IPS DF 6.9 (cell line): ENCODE measurements around the gene C8G.

Experiments used
- DNase-seq: peaks from one replicate; pipeline ENCODE4 v3.0.0-alpha.2; 2013; ENCODE audit warnings: low read depth, low spot score
- H3K27ac ChIP-seq: one replicate; pipeline ENCODE4 v1.5.1; 2013; ENCODE audit warnings: low read length, control low read depth
- H3K27me3 ChIP-seq: 2 replicates; pipeline ENCODE4 v1.6.1; 2013; ENCODE audit warnings: mild to moderate bottlenecking, low read length; ENCODE audit not compliant: control insufficient read depth, insufficient read depth
- H3K36me3 ChIP-seq: 2 replicates; pipeline ENCODE4 v1.6.1; 2013; ENCODE audit warnings: low read length; ENCODE audit not compliant: control insufficient read depth, insufficient read depth
- H3K4me1 ChIP-seq: 2 replicates; pipeline ENCODE4 v1.6.1; 2013; ENCODE audit warnings: low read length; ENCODE audit not compliant: control insufficient read depth, insufficient read depth
- H3K4me3 ChIP-seq: 2 replicates; pipeline ENCODE4 v1.5.1; 2013; ENCODE audit warnings: mild to moderate bottlenecking, low read length
- H3K9me3 ChIP-seq: 2 replicates; pipeline ENCODE4 v1.6.1; 2013; ENCODE audit warnings: low read length, inconsistent platforms; ENCODE audit not compliant: control insufficient read depth, insufficient read depth
- WGBS: extraction: QIAGEN DNeasy Blood & Tissue Kit; methylation state at CpG from one replicate; pipeline ENCODE4 v1.1.7; 2013; ENCODE audit warnings: mixed read lengths, missing lambda C conversion rate; ENCODE audit not compliant: insufficient read length, insufficient coverage; 5-methylcytosine and 5-hydroxymethylcytosine counted together

C8G gene

DNA sequence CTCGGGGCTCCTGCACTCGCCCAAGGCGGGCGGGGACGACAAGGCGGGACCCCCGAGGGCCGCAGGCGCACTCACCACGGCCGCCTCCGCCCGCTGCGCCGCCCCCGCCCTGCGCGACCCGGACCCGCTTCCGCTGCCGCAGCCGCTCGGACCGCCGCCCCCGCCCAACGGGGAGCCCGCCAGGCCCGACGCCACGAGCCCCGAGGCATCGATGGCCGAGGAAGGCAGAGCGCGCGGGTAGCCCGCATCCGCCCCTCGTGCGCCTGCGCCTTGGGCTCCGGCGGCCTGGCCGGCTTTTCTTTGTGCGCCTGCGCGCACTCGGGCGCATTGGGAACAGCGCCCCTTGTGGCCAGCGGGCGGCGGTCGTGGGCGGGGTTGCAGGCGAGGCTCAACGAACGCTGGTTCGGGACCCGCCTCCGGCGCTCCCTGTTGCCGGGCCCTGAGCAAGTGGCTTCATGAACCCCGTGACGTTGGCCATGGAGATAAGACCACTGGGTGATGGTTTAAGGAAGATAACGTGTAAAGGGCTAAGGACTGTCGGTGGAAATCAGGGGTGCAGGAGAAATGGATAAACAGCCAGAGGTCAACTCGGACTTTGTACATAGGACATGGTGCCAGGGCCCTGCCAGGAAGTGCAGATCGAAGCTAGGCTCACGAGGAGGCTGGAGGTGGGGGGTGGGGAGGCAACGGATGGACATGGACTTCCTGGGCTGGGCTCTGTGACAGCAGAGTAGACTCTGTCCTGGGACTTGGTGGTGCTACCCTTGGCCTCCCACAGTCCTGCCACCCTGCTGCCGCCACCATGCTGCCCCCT is at the start of gene C8G, which contains the start of gene FBXW5:
TSS of gene C8G (plus strand) at position 725 of the 814 bp plus-strand sequence. CDS start at position 803, 78 bp downstream.
TSS of gene FBXW5 (minus strand) at position 220 of the 814 bp plus-strand sequence. CDS start 655 bp downstream, outside the sequence.
- no peak within 1 kb of the TSS for H3K27ac ChIP-seq
- H3K9me3 ChIP-seq, result no peaks in the 10 kb centered on the region
- no peaks in the 10 kb centered on the region for H3K27me3 ChIP-seq
- WGBS, result no CpG with 5 or more reads among the region's 74 CpGs
- peaks cover 26% of the 10 kb centered on the region for H3K36me3 ChIP-seq
- peaks cover 5% of the 10 kb centered on the region; the same call in 1 of the 2 replicates for H3K4me1 ChIP-seq
- DNase-seq, result peak; percentile 75
- peak within 1 kb of the TSS; percentile 80 for H3K4me3 ChIP-seq

DNA sequence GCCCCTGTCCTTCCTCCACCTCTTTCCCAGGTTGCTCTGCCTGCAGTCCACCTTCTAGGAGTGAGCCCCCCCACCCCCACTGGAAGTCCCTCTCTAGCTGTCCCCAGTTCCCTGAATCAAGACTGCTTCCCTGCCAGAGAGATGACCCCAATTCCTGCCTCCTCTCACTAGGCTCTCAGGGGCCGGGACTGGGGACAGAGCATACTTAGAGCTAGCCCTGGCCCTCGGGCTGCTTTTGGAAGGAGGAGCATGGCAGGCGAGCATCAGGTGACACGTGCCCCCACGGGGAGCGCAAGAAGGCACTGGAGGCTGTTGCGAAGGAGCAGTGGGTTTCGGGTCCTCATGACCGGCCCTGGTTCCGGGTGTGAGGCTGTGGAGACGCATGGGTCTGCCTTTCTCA is 49.0 kb upstream of the C8G start:
- Histone ChIP-seq H3K36me3 (peaks cover 24% of the 10 kb centered on the region), H3K27ac (no peak overlapping the region), H3K4me1 (no peaks in the 10 kb centered on the region; the same call in 1 of the 2 replicates), H3K27me3 (no peaks in the 10 kb centered on the region), H3K4me3 (no peak overlapping the region), H3K9me3 (no peaks in the 10 kb centered on the region)
- no peak for DNase-seq
- WGBS, result no CpG with 5 or more reads among the region's 11 CpGs

DNA sequence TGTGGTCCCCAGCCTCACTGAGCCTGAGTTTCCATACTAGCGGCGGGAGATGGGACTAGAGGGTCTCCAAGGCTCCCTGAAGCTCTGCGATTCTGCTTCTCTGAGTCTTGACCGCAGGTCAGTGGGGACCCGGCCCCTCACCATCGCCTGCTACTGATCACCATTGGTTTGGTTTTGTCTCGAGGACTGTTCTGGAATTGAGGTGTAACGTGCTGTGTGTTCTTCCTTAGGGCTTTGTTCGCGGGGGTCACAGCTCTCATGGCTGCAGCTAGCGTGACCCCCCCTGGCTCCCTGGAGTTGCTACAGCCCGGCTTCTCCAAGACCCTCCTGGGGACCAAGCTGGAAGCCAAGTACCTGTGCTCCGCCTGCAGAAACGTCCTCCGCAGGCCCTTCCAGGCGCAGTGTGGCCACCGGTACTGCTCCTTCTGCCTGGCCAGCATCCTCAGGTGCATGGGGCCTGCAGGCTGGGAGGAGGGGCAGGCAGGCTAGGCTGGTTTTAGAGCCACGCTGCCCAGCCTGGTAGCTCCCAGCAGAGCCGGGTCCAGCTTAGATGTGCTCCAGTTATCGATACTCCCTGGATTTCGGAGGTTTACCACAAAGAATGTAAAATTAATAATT is 46.5 kb upstream of the C8G start:
- H3K4me3 ChIP-seq, result no peak overlapping the region
- H3K9me3 ChIP-seq, result no peaks in the 10 kb centered on the region
- no CpG with 5 or more reads among the region's 21 CpGs for WGBS
- H3K4me1 ChIP-seq, result no peaks in the 10 kb centered on the region; the same call in 1 of the 2 replicates
- DNase-seq, result no peak
- no peak overlapping the region for H3K27ac ChIP-seq
- H3K36me3 ChIP-seq, result peaks cover 34% of the 10 kb centered on the region
- no peaks in the 10 kb centered on the region for H3K27me3 ChIP-seq

DNA sequence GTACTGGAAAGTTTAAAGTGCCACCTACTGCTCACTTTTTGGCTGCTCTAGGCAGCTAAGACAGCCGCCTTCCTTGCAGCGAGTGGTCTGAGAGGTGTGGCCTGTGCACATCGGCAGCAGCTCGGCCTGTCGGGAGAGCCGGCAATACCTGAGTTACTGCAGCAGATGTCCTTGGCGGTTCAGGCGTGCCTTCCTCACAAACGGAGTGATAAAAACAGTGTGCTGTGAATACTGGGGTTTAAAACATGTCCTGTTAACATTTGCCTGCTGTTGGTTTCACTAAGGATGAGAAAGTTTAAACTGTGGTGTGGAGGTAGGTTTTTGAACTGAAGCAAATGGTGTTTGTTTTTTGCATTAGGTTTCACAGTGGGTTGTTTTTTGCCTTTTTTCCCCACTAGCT is 45.8 kb upstream of the C8G start:
- no peak for DNase-seq
- Histone ChIP-seq H3K4me3 (no peak overlapping the region), H3K9me3 (no peaks in the 10 kb centered on the region), H3K36me3 (peaks cover 34% of the 10 kb centered on the region), H3K4me1 (no peaks in the 10 kb centered on the region; the same call in 1 of the 2 replicates), H3K27me3 (no peaks in the 10 kb centered on the region), H3K27ac (no peak overlapping the region)
- no CpG with 5 or more reads among the region's 9 CpGs for WGBS

DNA sequence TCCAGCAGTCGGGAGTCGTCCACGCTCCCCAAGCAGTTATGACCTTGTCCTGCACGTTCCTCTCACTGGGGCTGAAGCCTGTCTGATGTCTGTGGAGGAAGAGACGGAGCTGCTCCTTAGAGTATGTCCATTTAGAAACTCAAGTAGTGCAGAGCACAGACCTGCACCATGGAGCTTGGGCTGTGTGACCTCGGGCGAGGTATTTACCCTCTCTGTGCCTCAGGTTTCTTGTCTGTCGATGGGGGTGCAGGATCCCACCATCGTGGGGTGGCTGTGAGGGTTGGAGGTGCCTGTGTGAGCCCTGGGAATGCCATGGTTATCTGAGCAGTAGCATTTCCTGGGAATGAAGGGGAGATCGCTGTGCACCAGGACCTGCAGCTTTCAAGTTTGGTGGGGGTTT is 44.5 kb upstream of the C8G start:
- peaks cover 32% of the 10 kb centered on the region for H3K36me3 ChIP-seq
- H3K4me3 ChIP-seq, result no peak overlapping the region
- H3K27me3 ChIP-seq, result no peaks in the 10 kb centered on the region
- no peaks in the 10 kb centered on the region for H3K4me1 ChIP-seq
- no peak for DNase-seq
- no peak overlapping the region for H3K27ac ChIP-seq
- H3K9me3 ChIP-seq, result no peaks in the 10 kb centered on the region
- no CpG with 5 or more reads among the region's 10 CpGs for WGBS

DNA sequence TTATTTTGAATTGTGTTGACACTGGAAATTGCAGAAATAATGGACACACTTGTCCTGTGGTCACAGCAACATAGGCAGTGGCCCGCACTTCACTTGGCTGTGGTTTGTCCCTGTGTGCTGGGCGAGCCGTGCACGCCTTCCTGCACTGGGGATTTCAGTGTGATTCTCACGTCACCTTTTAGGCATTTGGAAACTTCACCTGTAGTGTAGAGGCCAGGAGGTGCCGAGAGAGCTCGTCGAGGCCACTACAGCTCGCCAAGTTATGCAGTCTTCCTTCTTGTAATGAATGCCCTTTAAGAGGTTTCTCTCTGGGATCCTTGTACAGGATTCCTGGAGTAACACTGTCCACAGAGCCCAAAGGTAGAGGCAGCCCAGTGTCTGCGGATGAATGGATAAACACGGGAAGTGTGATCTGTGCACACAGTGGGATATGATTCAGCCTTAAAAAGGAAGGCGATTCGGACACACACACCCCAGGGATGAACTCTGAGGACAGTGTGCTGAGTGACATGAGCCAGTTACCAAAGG is 44.0 kb upstream of the C8G start:
- no peak overlapping the region for H3K27ac ChIP-seq
- no peak for DNase-seq
- WGBS, result no CpG with 5 or more reads among the region's 13 CpGs
- no peak overlapping the region for H3K4me3 ChIP-seq
- H3K36me3 ChIP-seq, result peaks cover 32% of the 10 kb centered on the region
- no peaks in the 10 kb centered on the region for H3K9me3 ChIP-seq
- no peaks in the 10 kb centered on the region for H3K4me1 ChIP-seq
- H3K27me3 ChIP-seq, result no peaks in the 10 kb centered on the region

DNA sequence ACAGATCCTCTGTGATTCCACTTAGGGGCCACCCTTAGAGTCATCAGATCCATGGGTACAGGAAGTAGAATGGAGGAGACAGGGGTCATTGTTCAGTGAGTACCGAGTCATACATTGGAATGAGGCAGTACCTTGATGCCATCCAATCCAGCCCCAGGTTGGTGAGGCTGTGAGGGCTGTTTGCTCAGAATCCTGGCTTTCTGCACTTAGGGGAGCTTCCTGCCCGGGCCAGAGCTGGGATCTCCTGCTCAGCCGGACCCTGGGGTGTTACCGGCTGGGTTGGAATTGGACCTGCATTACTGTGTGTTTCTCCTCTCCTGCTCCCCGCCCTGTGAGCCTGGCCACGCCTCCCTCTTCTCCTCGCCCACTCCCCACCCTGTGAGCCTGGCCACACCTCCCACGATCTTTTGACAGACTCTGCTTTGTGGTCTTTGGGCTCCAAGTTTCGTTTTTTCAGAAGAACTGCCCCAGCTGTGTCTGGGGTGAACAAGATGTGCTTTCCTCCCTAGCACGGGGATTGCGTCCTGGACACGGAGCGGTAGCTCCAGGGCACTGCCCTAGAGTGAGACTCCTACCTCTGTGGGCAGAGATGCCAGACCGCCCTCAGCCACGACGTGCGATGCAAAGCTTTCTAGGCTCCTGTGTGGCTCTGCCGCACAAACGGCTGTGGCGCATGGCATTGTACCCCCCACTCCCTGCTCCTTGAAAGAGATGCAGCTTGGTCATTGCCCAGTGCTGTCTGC is 43.4 kb upstream of the C8G start:
- no peaks in the 10 kb centered on the region for H3K27me3 ChIP-seq
- no peak for DNase-seq
- H3K36me3 ChIP-seq, result peaks cover 32% of the 10 kb centered on the region
- H3K4me3 ChIP-seq, result no peak overlapping the region
- H3K4me1 ChIP-seq, result no peaks in the 10 kb centered on the region
- H3K9me3 ChIP-seq, result no peaks in the 10 kb centered on the region
- no peak overlapping the region for H3K27ac ChIP-seq
- no CpG with 5 or more reads among the region's 20 CpGs for WGBS

DNA sequence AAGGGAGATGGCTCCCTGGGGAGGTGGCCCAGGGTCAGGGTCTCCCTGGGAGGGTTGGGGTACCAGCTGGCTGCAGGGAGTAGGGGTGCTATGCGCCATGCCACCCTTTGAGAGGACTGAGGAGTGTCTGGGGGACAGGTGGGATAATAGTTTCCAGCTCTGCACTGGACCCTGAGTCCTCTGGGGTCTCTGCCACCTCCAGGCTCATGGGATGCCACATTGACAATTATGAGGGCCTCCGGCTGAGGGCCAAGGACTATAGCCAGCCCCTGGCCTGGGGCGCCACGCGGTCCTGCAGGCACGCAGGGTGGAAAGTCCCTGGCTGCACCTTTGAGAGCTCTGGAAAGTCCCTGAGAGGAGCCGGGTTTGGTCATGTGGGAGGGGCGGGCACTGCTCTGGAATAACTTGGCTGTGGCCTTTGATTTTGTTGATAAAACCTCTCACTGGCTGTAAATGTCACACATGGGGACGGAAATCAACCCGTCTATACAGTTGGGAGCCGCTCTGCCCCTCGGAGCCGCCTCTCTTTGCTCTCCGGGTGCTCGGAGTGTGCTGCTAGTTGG is 42.7 kb upstream of the C8G start:
- H3K9me3 ChIP-seq, result no peaks in the 10 kb centered on the region
- H3K27me3 ChIP-seq, result no peaks in the 10 kb centered on the region
- DNase-seq, result no peak
- H3K4me3 ChIP-seq, result no peak overlapping the region
- H3K36me3 ChIP-seq, result peaks cover 35% of the 10 kb centered on the region
- no CpG with 5 or more reads among the region's 15 CpGs for WGBS
- H3K27ac ChIP-seq, result no peak overlapping the region
- no peaks in the 10 kb centered on the region for H3K4me1 ChIP-seq

DNA sequence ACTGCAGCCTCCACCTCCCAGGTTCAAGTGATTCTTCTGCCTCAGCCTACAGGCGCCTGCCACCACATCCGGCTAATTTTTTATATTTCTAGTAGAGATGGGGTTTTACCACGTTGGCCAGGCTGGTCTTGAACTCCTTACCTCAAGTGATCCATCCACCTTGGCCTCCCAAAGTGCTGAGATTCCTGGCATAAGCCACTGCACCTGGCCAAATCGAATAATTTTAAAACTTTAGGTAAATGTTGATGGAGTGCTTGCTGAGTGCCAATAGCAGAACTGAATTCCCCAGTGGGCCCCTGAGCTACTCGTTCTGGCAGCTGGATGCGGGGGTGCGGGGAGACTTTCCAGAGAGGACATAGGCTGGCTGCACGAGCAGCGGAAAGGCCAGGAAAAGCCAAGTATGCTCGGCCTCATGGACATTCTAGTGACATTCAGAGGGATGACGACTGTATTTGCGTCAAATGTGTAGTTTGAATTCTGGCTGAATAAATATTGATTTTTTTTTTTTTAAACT is 41.9 kb upstream of the C8G start:
- WGBS, result no CpG with 5 or more reads among the region's 12 CpGs
- no peak for DNase-seq
- no peaks in the 10 kb centered on the region for H3K9me3 ChIP-seq
- peaks cover 43% of the 10 kb centered on the region for H3K36me3 ChIP-seq
- no peak overlapping the region for H3K4me3 ChIP-seq
- H3K27me3 ChIP-seq, result no peaks in the 10 kb centered on the region
- H3K4me1 ChIP-seq, result no peaks in the 10 kb centered on the region
- no peak overlapping the region for H3K27ac ChIP-seq

DNA sequence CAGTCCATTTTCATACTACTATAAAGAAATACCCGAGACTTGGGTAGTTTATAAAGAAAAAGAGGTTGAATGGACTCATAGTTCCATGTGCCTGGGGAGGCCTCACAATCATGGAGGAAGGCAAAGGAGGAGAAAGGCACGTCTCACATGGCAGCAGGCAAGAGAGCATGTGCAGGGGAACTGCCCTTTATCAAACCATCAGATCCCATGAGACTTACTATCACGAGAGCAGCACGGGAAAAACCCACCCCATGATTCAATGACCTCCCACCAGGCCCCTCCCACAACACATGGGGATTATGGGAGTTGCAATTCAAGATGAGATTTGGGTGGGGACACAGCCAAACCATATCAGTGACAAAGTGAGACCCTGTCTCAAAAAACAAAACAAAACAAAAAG is 38.8 kb upstream of the C8G start:
- H3K4me3 ChIP-seq, result no peak overlapping the region
- no peaks in the 10 kb centered on the region for H3K4me1 ChIP-seq
- H3K27me3 ChIP-seq, result no peaks in the 10 kb centered on the region
- no peaks in the 10 kb centered on the region for H3K9me3 ChIP-seq
- no peak for DNase-seq
- peaks cover 34% of the 10 kb centered on the region for H3K36me3 ChIP-seq
- no CpG with 5 or more reads among the region's 4 CpGs for WGBS
- H3K27ac ChIP-seq, result no peak overlapping the region
